NCI-H460 (cell line): Measurements from ENCODE around the gene PPP1CA. TPM values are rescaled to one million over a fixed set of nuclear protein-coding genes. Genes with fewer than 3 reads are reported as not detected.

ENCODE experiments used
- DNase-seq: peaks from one replicate; pipeline ENCODE4 v3.0.0-alpha.2; 2016; ENCODE audit warnings: low read depth; ENCODE audit errors: extremely low read depth
- small RNA-seq, 2 experiments: library from RNA; depleted of rRNA; stranded (forward); fragments of <200 nt; gene quantifications; one replicate each; pipeline ENCODE3, GENCODE V24; 2014
- total RNA-seq: library from RNA; depleted of rRNA; stranded (reverse); fragments of >200 nt; shearing (Covaris generic); gene quantifications from 2 replicates; pipeline ENCODE4 v1.2.3, GENCODE V29; 2014; rRNA removed

The PPP1CA gene
- total RNA-seq, 1 experiment from 2014 or later, result 137 TPM

DNA sequence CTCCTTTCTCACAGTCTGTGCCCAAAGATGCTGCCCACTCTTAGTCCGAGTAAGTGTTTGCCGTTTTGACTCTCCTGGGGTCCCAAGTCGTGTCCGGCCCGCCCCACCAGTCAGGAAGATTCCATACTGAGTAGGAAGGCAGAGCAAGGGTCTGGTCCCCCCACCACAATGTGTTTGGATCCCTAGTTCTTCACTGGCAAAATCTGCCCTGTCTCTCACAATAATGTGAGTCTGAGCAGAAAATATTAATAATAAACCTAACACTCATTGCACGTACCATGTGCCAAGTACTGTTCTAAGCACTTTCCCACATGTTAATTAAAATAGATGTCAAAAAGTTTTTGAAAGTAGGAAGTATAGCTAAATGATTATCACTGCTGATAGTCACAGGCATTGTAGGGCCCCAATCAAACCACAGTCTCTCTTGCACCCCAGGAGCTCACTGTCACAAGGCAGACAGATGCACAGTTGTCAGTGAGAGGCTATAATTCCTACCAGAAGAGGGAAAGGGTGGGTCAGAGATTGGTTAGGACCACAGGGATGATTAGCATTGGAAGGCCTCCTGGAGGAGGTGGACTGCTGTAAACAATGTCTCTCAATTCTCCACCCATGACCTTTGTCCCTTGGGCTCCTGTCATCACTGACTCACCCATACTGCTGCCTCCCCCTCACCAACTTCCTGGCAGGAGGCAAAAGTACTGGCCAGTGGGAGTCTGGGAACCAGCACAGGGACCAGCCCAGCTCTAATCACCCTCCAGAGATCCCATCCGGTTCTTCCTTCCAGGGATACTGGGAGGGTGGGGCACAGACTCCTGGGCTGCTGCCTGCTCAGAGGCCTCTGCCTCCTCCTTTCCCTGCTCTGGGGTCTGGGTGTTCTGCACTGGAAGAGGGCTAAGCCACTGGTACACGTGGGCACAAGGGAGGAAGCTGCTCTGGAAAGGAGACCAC lies 47.3 kb downstream of the PPP1CA start:
- peak; percentile 89 for DNase-seq

DNA sequence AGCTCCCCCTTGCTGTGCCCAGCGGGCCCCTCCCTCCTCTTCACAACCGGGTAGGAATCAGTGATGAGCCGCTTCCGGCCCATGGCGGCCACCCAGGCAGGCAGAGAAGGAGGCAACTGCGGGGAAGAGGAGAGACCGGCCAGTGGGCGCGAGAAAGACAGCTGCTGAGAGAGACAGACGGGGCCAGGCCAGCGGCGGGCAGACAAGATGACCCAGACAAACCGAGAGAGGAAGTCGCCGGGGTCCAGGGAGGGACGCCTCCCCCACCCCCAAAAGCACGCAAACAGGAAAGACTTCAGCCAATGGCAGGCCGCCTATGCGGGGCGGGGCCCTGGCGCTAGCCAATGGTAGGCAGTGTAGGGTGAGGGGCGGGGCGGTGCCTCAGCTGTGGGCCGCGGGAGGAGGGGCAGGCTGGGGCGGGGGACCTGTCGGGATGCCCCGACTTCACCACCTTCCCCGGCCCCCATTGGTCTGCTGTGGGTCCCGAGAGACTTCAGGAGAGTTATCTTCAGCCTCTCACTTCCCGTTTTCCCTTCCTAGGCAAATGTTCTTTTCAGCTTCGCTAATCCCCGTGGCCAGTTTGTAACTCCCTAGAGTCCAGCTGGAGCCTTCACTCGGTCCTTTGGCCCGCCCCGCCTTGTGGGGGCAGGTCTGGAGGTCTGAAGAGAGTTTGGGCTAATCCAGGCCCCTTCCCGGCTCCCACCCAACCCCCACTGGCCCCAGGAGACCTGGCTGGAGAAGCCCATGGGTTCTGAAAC lies 48.2 kb downstream of the PPP1CA start, which contains the start of gene POLD4:
TSS of gene POLD4 (minus strand) at position 230 of the 758 bp plus-strand sequence. CDS start at position 83, 147 bp downstream.
- peak; percentile 89 for DNase-seq

DNA sequence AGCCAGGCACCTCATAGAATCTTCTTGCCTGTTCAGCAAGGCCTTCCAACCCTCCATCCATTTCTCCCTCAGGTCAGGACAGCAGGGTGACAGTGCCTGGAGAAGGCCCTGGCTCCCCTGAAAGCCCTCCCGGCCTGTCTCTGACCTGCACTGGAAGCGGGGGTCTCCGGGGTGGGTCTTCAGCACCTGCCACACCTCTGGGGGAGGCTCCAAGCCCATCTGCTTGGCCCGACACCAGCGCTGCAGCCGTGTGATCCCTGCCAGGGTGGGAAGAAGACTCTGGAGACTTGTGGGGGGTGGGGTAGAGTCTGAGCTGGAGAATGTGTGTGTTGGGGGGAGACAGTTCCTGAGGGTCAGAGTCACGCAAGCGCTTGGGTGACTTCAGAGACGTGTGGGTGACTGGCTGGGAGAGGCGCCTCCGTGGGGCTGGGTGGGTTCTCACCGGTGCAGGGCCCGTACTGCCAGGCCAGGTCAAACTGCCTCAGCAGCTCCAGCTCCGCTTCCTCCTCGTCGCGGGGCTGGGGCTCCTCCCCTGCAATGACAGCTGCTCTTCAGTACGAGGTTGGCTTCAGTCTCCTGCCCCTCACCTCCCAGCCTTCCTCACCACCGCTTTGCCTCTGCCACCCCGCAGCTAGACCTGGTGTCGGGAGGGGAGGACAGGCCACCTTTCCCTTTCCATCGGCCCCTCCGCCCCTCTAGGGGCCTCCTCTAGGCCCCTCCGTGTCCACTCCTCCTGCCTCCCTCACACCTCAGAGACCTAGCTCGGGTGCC lies 48.9 kb downstream of the PPP1CA start:
- no peak for DNase-seq

GRCh38 chr11:67351275-67352005 lies 50.2 kb downstream of the PPP1CA start:
- DNase-seq, result peak; percentile 57

GRCh38 chr11:67349928-67350465 lies 51.7 kb downstream of the PPP1CA start:
- no peak for DNase-seq

GRCh38 chr11:67349457-67349856 lies 52.2 kb downstream of the PPP1CA start:
- DNase-seq, result no peak

DNA sequence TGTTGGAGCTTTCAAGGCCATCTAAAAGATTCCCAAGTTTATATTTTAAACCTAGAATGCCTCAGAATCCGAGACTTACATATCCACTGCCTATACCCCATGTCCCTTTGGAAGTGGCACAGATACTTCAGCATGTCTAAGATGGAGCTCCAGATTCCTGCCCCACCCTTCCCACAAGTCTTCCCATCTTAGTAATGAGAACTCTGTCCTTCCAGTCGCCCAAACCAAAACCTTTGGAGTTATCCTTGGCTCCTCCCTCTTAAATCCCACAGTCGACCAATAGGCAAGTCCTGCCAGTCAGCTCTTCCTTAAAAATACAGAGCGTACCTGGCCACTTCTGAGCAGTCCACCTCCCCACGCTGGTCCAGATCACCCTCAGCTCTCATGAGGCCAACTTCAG lies 52.6 kb downstream of the PPP1CA start:
- no peak for DNase-seq

Small RNAs within 50 kb of the gene (small RNA-seq; reads per million reads assigned to genes)
- gene RN7SKP239, result 0 to 0.53 reads per million in 2 experiments
- 0 to 0.06 reads per million in 2 experiments for gene RNU6-1238P

Other genes with a start within 250 kb of the PPP1CA start
- gene GRK2, start 135.4 kb downstream of the PPP1CA start, total RNA-seq, result 39.2 and 40.7 TPM in 2 replicates
- gene ANKRD13D, start 112.6 kb downstream of the PPP1CA start, total RNA-seq, result 14.3 and 21.2 TPM in 2 replicates
- 5.0 and 8.6 TPM in 2 replicates for gene SSH3, start 98.3 kb downstream of the PPP1CA start, total RNA-seq
- 62.8 and 75.5 TPM in 2 replicates for gene POLD4, start 48.3 kb downstream of the PPP1CA start, total RNA-seq
- 4.9 and 5.3 TPM in 2 replicates for gene CLCF1, start 28.3 kb downstream of the PPP1CA start, total RNA-seq
- gene RAD9A, start 9.9 kb downstream of the PPP1CA start, total RNA-seq, result 4.2 and 5.9 TPM in 2 replicates
- not detected in 2 replicates for gene TBC1D10C, start 2.2 kb upstream of the PPP1CA start, total RNA-seq
- 0.09 and 0.12 TPM in 2 replicates for gene CARNS1, start 13.8 kb upstream of the PPP1CA start, total RNA-seq
- gene RPS6KB2, start 26.6 kb upstream of the PPP1CA start, total RNA-seq, result 21.6 and 23.6 TPM in 2 replicates
- not detected in 2 replicates for gene PTPRCAP, start 35.8 kb upstream of the PPP1CA start, total RNA-seq
- gene CORO1B, start 41.6 kb upstream of the PPP1CA start, total RNA-seq, result 29.2 and 33.0 TPM in 2 replicates
- not detected in 2 replicates for gene GPR152, start 50.9 kb upstream of the PPP1CA start, total RNA-seq
- 3.2 and 4.1 TPM in 2 replicates for gene CABP4, start 53.5 kb upstream of the PPP1CA start, total RNA-seq
- 7.4 and 19.9 TPM in 2 replicates for gene TMEM134, start 67.4 kb upstream of the PPP1CA start, total RNA-seq
- gene AIP, start 81.2 kb upstream of the PPP1CA start, total RNA-seq, result 49.2 and 49.5 TPM in 2 replicates
- gene PITPNM1, start 103.5 kb upstream of the PPP1CA start, total RNA-seq, result 24.5 TPM in 2 replicates
- gene CDK2AP2, start 106.3 kb upstream of the PPP1CA start, total RNA-seq, result 25.1 and 29.6 TPM in 2 replicates
- not detected in 2 replicates for gene CABP2, start 121.6 kb upstream of the PPP1CA start, total RNA-seq
- gene GSTP1, start 182.0 kb upstream of the PPP1CA start, total RNA-seq, result 665 and 811 TPM in 2 replicates
- gene NDUFV1, start 205.1 kb upstream of the PPP1CA start, total RNA-seq, result 152 and 162 TPM in 2 replicates
- 3.5 and 6.9 TPM in 2 replicates for gene NUDT8, start 228.1 kb upstream of the PPP1CA start, total RNA-seq
- gene TBX10, start 237.9 kb upstream of the PPP1CA start, total RNA-seq, result not detected in 2 replicates
- not detected in 2 replicates for gene ACY3, start 248.9 kb upstream of the PPP1CA start, total RNA-seq